ENCODE measurements around the gene EVC.

EVC gene

DNA sequence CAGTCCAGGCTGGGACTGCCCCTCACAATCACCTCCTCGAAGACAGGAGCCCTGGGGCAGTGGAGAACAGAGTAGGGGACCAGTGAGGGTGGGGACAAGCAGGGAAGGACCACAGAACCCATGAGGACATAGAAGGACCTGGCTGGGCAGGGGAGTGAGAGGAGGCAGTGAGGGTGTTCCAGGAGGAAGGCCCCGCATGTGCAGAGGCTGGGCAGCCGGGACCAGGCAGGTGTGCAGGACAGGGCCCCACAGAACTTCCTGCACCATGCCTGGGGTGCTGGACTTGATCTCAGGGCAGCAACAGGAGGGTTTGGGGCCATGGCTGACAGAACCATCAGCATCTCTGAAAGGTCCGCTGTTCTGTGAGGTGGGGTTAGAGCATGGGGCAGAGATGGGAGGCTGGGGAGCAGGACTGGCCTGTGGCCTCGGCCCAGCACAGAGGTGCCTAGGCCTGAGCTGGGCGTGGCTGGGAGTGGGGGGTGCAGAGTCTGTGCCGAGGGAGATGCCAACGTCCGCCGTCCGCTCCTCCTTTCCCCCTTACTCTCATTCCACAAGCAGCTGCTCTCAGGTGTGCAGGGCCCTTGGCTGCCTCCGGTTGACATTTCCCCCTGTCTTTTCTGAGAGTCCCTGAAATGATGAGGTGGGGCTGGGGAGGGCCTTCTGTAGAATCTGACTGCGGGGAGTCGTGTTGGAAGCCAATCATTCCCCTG is 40.8 kb downstream of the EVC start:
- TF ChIP-seq, protein P1, sequence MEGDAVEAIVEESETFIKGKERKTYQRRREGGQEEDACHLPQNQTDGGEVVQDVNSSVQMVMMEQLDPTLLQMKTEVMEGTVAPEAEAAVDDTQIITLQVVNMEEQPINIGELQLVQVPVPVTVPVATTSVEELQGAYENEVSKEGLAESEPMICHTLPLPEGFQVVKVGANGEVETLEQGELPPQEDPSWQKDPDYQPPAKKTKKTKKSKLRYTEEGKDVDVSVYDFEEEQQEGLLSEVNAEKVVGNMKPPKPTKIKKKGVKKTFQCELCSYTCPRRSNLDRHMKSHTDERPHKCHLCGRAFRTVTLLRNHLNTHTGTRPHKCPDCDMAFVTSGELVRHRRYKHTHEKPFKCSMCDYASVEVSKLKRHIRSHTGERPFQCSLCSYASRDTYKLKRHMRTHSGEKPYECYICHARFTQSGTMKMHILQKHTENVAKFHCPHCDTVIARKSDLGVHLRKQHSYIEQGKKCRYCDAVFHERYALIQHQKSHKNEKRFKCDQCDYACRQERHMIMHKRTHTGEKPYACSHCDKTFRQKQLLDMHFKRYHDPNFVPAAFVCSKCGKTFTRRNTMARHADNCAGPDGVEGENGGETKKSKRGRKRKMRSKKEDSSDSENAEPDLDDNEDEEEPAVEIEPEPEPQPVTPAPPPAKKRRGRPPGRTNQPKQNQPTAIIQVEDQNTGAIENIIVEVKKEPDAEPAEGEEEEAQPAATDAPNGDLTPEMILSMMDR (IDR thresholded peaks at IDR 0.05; ENCODE audit: low read depth, low read length): no peak
- Histone ChIP-seq H3K9me3 (ENCODE audit: severe bottlenecking) (peaks cover 2% of the 10 kb centered on the region), H3K27me3 (ENCODE audit: insufficient read depth, low read depth, severe bottlenecking) (no peaks in the 10 kb centered on the region), H3K36me3 (peaks cover 71% of the 10 kb centered on the region), H3K4me3 (ENCODE audit: low read depth, low read length) (peak overlapping the region; percentile 9), H3K27ac (peak overlapping the region; percentile 92)
- DNase-seq: no peak

DNA sequence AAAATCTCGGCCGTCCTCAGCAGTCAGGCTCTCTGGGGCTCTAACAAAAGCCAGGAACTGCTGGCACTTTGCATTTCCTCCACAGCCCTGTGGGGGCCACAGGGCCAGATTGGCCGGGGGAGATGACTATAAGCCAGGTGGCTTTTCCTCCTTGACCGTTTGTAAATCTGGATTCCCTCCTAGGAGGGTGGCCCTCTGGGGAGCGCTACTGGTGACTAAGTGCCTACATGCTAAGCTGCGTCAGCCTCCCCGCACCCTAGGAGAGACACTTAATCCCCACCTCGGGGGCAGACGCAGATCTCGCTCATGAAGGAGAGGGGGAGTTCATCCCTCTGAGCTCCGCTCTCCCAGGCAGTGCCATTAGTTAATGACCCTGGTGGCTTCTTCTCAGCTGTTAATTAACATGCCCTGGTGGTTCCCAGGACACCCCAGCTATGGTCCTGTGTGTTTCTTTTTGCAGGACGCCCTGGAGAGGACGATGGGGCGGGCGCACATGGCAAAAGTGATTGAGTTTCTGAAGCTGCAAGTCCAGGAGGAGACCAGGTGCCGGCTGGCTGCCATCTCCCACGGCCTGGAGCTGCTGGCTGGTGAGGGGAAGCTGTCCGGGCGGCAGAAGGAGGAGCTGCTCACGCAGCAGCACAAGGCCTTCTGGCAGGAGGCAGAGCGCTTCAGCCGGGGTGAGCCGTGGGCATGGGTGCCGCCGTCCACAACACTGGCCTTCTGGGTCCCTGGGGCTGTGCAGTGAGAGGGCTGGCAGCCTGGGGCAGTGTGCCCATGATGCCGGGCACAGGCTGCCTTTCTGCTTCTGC is 41.6 kb downstream of the EVC start:
- peak; percentile 97 for DNase-seq
- Histone ChIP-seq H3K9me3 (ENCODE audit: severe bottlenecking) (peaks cover 7% of the 10 kb centered on the region), H3K27me3 (ENCODE audit: insufficient read depth, low read depth, severe bottlenecking) (no peaks in the 10 kb centered on the region), H3K27ac (peak overlapping the region; percentile 92), H3K4me3 (ENCODE audit: low read depth, low read length) (peak overlapping the region; percentile 11), H3K36me3 (peaks cover 71% of the 10 kb centered on the region)
- TF ChIP-seq, protein P1 (IDR thresholded peaks at IDR 0.05; ENCODE audit: low read depth, low read length): peak; percentile 40

DNA sequence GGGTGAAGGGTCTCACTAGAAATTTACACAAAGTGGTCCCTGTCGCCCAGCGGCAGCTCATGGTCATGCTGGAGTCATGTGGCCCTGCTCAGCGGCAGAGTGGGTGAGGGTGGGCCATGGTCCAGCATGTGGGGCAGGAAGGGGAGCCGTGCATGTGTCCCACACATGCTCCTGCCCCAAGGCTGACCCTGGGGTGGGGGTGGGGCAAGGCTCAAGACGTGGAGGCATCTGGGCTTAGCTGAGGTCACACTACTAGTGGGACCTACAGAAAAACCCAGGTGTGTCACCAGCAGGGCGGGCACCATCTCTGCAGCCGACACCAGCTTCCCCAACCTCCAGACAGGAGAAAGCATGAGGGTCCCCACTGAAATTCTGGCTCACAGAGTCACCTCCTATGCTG is 42.4 kb downstream of the EVC start:
- no peaks in the 10 kb centered on the region for H3K27me3 ChIP-seq (ENCODE audit: insufficient read depth, low read depth, severe bottlenecking)
- TF ChIP-seq, protein P1 (IDR thresholded peaks at IDR 0.05; ENCODE audit: low read depth, low read length): no peak
- H3K27ac ChIP-seq: peak overlapping the region; percentile 92
- DNase-seq: no peak
- no peak overlapping the region for H3K4me3 ChIP-seq (ENCODE audit: low read depth, low read length)
- peaks cover 7% of the 10 kb centered on the region for H3K9me3 ChIP-seq (ENCODE audit: severe bottlenecking)
- H3K36me3 ChIP-seq: peaks cover 73% of the 10 kb centered on the region

DNA sequence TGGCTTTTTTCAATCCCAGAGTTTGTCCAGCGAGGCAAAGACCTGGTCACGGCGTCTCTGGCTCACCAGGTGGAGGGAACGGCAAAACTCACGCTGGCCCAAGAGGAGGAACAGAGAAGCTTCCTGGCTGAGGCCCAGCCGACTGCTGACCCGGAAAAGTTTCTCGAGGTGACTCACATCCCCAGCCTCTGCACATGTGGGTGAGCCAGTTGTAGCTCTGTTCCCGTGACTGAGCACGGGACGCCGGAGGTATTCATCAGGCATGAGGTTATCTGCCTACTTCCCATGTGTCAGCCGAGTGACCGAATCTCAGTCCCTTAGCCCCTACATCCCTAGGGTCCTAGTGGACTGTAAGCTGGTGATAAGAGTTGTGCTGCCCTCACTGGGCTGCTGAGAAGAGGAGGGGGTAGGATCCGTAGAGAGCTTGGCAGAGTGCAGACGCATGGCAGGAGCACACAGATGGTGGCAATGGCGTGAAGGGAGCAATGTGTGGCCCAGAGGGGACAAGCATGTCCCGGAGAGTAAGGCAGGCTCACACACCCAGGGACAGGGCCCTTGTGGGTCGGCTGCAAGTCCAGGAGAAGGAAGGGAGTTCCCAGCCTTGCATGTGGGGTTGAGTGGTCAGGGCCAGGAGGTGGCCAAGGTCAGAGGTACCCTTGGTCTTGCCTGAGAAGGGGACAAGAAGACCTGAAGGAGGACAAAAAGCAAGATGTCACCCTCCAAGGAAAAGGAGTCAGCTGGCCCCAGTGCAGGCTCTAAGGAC is 42.9 kb downstream of the EVC start:
- no peak overlapping the region for H3K4me3 ChIP-seq (ENCODE audit: low read depth, low read length)
- TF ChIP-seq, protein P1 (IDR thresholded peaks at IDR 0.05; ENCODE audit: low read depth, low read length): no peak
- DNase-seq: no peak
- H3K36me3 ChIP-seq: peaks cover 76% of the 10 kb centered on the region
- peak overlapping the region; percentile 92 for H3K27ac ChIP-seq
- no peaks in the 10 kb centered on the region for H3K27me3 ChIP-seq (ENCODE audit: insufficient read depth, low read depth, severe bottlenecking)
- H3K9me3 ChIP-seq (ENCODE audit: severe bottlenecking): peaks cover 7% of the 10 kb centered on the region

DNA sequence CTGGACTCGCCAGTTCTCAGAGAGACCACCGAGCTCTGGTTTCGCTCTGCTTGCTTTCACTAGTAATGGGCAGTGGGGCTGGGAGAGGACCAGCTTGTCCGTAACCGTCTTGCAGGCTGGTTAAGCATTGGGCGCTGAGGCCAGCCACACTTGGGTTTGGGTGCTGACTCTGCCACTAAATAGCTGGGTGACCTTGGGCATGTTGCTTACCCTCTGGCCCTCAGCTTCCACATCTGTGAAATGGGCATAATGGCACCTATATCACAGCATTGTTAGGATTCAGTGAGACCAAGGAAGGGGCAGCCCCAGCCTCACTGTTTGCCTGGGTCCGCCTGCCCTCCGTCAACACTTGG is 43.5 kb downstream of the EVC start:
- no peak overlapping the region for H3K27ac ChIP-seq
- H3K27me3 ChIP-seq (ENCODE audit: insufficient read depth, low read depth, severe bottlenecking): no peaks in the 10 kb centered on the region
- H3K4me3 ChIP-seq (ENCODE audit: low read depth, low read length): no peak overlapping the region
- H3K9me3 ChIP-seq (ENCODE audit: severe bottlenecking): peaks cover 7% of the 10 kb centered on the region
- no peak for DNase-seq
- TF ChIP-seq, protein P1 (IDR thresholded peaks at IDR 0.05; ENCODE audit: low read depth, low read length): no peak
- H3K36me3 ChIP-seq: peaks cover 75% of the 10 kb centered on the region
